Stimulated activated CD4-positive, alpha-beta T cell treated with anti-CD3 and anti-CD28 coated beads, Interleukin-12 subunit alpha, Interleukin-12 subunit beta, amount 100 ng/mL, for 24 hours (primary cell): ENCODE measurements around the gene NUS1.
"Not testable (repeated sequence)": the region's sequence is repeated elsewhere in the genome, so short reads cannot be mapped to it uniquely, and the experiment has no call there.

ENCODE experiments used
- DNase-seq, 2 experiments: peaks; one replicate each; pipeline ENCODE4 v3.0.0-alpha.2; 2020; ENCODE audit warnings: low read depth in 2 of 2

Gene NUS1

DNA sequence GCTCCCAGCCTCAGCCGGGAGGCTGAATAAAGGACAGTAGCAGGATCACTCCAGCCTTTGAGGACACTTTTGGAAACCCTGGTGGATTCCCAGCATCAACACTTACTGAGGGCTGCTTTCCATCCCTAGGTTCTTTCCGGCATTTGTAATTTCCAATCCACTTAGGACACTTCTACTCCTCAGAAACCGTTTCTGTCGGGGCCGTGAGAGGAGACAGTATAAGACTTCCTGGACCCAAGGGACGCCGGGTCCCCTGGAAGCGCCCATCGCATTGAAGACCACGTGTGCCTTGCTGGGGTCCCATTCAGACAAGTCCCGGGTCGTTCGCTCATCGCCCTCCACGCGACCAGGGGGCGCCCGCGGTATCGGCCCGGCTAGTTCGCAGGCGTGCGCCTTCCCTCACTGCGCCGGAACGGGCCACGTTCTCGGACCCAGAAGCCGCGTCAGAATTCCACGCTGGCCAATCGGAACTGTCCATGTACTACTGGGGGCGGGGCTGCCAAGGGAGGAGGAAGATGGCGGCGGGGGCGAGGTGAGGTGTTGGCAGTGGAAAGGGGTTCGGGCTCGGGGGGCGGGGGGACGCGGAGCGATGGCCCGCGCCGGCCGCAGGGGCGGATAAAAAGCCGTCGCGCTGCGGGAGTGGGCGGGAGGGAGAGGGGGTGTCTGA, at the start of gene NUS1:
Gene NUS1, plus strand, starts transcription at position 479 of the 667 bp plus-strand sequence. CDS start 202 bp downstream, outside the sequence.
- DNase-seq: peak; percentile 97 to 99

DNA sequence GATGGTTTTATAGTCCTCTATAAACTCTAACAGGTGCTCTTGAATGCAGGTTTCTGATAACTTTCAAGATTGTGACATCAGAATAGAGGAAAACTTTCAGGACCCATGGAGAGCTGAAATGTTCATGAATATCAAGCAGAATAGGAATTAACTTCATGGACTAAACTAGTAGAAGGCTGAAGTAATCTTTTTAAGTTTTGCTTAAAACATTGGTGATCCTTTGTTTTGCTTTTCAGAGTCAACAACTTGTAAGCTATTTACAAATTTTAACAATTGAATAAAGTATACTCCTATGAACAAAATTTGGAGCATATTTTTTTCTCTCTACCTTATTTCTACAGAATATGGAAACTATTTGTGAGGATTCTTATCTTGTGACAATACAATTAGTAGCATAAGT, 47.7 kb upstream of the NUS1 start:
- DNase-seq: no peak

DNA sequence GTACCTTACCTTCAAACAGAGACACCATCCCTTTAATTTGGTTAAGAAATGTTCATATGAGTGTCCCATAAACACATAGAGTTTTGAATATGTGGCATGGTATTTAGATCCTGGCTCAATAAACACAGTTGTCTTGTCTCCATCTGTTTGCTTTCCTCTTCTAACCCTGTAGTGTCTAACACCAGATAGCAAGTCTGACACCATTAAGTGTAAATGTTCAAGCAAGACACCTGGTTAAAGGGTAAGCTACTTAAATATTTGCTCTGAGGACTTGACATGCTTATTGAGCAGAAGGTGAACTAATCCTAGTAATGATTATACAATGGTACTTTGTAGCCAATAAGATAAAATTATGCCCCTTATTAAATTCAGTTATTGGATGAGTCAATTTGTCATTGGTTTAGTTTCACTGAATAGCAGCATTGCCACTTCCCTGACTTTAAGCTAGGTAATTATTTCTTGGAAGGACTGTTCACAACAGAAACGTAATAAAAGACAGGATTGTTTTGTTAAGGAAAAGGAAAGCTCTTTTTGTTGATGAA, 46.1 kb upstream of the NUS1 start:
- no peak for DNase-seq

DNA sequence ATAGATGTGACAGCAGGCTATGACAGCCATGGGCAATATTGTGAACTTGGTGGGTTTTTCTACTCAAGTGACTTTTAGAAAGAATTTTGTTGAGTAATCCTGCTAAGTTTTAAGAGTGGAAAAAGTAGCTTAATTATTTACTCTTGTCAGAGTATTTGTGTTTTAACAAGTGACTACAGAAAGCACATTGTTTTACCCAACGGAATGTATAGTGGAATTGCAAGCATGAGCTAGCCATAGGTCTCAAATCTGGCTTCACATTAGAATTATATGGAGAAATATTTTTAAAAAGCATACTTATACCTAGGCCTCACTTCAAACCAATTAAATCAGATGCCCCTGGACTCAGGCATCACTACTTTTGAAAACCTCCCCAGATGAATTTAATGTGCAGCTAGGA, 37.5 kb upstream of the NUS1 start:
- no peak for DNase-seq

DNA sequence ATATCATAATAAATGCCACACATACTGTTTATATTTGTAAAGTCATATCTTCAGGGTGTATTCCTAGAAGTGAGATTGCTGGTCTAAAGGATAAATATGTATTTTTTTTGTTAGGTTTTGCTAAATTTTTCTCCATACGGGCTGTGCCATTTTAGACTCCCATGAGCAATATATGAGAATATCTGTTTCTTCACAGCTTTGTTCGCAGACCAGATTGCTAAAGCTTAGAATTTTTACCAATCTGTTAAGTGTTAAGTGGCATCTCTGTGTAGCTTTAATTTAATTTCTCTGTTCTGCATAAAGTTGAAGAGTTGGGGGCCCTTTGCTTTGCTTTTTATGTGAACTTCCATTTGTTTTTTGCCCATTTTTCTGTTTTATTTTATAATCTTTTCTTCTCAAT, 32.3 kb upstream of the NUS1 start:
- DNase-seq: no peak

DNA sequence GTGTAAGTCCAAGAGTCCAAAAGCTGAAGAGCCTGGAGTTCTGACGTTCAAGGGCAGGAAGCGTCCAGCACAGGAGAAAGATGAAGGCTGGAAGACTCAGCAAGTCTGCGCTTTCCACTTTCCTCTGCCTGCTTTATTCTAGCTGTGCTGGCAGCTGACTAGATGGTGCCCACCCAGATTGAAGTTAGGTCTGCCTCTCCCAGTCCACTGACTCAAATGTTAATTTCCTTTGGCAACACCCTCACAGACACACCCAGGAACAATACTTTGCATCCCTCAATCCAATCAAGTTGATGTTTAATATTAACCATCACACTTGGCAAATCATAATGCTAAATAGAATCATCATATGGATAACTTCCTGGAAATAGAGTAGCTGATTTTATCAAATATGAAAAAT, 23.3 kb upstream of the NUS1 start:
- not testable (repeated sequence) for DNase-seq

DNA sequence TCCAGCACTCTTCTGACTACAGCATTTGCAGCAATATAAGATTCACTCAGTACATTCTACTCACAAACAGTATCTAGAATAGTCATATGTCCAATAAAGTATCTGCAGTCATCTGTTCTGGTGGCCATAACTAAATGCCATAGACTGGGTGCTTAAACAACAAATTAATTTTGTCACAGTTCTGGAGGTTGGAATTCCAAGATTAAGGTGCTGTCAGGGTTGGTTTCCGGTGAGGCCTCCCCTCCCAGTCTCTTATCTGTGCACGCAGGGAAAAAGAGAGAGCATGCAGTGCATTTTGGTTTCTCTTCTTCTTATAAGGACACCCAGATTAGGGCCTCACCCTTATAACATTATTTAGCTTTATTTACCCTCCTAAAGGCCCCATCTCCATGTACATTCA, 21.3 kb upstream of the NUS1 start:
- DNase-seq: no peak

DNA sequence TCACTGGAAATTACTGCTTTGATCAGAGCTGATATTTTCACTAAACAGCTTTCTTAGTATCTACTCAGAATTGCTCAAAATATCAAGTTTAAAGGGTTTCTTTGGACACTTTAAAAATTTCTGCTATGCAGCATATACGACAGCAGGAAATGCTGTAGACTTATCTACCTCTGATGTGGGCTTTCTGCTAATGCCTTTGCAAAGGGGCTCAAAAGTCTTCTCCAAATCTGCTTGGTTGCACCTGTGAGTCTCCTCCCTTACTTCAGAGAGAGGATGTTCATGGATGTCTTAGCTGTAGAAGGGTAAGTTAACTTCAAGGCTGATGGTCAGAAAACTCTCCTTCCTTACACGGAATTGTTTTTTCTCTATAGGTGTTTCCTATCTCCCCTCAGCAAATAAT, 19.9 kb upstream of the NUS1 start:
- DNase-seq: no peak

DNA sequence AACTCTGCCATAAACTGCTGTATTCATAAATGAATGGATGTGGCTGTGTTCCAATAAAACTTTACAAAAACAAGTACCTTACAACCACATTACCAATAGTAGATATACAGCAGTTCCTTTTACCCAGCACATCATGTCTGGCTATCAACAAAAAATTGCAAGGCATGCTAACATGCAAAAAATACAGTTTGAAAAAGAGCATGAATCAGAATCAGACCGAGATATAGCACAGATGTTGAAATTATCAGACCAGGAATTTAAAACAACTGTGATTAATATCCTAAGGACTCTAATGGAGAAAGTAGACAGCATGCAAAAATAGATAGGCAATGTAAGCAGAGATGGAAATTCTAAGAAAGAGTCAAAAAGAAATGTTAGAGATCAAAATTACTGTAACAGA, 8.4 kb upstream of the NUS1 start:
- DNase-seq: no peak

DNA sequence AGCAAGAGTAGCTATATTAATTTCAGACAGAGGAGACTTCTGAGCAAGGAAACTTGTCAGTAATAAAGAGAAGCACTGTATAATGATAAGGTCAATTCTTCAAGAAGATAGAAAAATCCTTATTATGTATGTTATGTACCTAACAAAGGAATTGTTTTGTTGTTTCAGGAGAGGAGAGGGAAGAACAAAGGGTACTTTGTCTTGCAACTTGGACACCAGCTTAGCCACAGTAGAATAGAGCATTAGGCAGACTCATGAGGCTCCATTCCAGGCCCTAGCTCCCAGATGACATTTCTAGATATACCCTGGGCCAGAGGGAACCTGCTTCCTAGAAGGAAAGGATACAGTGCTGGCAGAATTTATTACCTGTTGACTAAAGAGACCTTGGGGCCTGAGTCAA, 6.5 kb upstream of the NUS1 start:
- DNase-seq: no peak

DNA sequence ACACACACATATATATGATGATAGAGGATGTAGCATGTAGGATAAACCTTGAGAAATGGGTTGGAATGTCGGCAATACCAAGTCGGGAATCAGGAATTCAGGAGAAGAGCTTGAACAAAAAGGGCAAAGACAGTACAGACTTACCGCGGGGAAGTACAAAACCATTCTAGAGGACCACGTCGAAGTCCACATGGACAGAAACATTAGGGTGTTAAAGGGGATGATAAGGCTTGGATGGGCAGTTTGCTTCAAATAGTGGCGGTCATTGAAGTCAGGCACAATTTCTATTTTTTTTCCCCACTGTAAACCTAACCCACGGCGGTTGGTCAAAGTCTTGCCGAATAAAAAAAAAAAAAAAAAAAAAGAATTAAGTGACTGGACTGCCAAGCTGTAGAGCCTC, 766 bp upstream of the NUS1 start:
- no peak for DNase-seq

DNA sequence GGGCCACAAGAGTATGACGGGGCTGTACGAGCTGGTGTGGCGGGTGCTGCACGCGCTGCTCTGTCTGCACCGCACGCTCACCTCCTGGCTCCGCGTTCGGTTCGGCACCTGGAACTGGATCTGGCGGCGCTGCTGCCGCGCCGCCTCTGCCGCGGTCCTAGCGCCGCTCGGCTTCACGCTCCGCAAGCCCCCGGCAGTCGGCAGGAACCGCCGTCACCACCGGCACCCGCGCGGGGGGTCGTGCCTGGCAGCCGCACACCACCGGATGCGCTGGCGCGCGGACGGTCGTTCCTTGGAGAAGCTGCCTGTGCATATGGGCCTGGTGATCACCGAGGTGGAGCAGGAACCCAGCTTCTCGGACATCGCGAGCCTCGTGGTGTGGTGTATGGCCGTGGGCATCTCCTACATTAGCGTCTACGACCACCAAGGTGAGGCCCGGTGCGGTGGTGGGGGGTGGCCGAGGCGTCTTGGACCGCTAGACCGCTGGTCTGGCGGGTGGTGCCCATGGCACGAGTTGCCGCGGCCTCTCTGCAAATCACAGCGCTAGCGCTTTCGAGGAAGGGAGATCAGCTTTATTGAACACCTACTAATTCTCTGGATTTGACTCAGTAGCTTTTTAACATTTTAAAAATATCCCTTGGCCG, 511 bp downstream of the NUS1 start:
- not testable (repeated sequence) for DNase-seq

DNA sequence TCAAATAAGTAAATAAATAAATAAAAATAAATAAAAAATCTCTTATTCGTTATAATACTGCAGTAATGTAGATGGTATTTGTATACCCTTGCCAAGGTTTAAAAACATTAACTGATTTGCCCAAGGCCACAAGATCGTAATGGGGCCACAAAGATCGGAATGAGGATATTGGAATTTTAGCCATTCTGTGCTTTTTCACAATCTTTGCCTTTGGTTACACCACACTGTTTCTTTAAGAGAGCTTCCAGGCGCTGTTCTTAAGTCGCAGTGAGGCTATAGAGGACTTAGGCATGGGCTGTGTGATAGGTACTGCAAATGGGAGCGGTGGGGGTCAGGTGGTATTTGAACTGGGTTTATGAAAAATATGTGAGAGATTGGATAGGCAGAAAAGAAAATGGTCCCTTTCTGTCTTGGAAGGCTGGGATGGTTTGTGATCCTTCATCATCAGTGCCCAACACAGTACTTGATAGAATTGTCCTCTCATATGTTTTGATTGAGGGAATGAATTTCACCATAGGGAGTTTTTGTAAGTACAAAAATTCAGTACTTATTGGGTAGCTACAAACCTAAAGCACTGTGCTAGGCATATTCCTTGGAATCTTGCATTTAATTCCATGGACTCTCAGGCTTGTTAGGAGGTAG, 1.4 kb downstream of the NUS1 start:
- DNase-seq: no peak

DNA sequence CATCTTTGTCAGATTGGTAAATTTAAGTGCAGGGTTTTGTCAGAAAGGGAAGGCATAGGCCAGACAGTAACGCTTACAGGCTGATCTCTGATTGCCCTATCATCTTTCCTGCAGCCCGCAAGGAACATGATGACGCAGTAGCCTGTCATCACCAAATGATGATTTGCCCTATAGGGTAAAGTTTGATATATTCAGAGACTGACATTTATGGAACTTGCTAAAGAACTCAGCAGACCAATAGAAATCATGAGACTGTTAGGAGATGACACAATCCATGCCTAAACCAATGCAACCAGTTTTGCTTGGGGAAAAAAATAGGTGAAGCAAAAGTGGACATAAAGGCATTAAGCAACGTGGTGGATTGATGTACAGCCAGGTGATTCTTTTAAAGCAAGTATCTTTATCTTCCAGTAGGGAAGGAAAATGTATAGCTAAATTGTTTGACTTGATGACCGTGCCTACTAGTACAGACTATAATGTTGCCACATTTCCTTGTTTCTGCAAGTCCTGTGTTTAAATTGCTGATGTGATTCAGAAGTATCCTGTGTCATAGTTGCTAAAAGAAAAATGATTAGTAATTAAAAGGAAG, 2.4 kb downstream of the NUS1 start:
- no peak for DNase-seq

DNA sequence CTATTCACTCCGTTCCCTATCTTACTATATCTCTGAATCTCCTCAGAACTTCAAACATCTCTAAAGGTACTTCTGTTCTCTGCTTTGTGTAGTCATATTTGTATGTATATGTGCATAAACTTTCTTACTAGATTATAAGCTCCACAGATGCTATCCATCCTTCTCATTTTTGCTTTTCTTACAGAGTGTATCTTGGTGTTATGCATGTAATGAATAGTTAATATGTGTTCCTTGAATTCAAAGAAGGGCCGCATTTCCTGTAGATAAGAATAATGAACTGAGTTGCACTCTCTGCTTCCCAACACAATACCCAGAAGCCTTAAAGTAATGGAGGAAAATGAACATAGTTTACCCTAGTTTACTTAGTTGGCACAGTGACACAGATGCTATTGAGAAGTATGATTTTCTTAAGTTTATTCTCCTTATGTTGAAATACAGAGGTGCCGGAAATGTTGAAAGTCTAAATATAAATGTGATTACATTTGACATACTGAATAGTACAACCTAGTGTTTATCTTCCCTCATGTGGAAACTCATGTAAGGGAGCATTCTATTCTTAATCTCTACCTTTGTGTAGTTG, 6.0 kb downstream of the NUS1 start:
- DNase-seq: no peak

DNA sequence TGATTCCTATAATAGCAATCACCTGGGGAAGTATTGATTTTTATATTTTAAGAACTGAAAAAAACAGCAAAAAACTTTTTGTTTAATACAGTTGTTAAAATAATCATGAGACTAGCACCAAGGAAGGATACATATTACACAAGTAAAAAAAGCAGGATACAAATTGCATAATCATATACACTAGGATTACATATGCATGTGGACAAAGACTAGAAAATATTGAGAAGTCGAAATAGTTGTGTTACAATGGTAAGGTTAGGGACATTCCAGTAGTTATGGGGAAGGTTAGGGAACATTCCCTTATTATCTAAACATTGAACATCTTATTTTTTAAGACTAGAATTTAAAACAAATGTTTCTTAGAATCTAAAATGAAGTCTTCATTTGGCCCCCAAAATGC, 9.5 kb downstream of the NUS1 start:
- no peak for DNase-seq

DNA sequence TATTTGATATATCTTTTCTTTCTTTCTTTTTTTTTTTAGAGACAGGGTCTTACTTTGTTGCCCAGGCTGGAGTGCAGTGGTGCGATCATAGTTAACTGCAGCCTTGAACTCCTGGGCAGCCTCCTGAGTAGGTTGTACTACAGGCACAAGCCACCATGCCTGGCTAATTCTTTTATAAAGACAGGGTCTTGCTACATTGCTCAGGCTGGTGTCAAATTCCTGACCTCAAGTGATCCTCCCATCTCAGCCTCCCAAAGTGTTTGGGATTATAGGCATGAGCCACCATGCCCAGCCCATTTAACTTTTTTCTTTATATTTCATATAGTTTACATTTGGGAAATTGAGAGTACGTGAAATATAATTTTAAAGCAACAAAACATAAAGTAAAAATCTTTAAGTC, 10.1 kb downstream of the NUS1 start:
- DNase-seq: no peak

DNA sequence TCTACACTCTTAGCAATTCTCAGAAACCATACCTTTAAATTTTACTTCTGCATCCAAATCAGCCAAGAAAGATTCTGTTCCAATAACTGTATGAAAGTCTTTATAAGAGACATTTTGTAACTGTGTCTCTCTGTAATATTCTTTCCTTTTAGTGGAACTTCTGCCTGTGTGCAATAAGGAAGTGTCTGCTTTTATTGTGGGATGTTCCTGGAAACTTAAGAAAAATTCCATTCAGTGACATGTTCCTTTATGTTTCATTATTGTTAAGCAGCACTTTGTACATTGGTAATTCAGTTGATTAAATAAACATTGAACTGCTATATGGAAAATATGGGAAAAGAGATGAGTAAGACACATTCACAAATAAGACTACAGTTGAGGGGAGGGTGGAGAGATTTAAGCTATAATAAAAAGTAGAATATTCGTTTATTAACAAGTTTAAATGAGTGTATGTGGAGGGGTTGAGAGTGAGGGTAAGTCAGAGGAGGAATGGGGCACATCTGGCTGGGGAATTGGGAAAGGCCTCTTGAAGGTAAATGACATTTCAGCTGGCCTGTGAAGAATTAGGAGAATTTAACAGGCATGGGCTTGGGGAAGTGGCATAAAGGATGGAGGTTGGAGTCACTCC, 11.9 kb downstream of the NUS1 start:
- DNase-seq: no peak

DNA sequence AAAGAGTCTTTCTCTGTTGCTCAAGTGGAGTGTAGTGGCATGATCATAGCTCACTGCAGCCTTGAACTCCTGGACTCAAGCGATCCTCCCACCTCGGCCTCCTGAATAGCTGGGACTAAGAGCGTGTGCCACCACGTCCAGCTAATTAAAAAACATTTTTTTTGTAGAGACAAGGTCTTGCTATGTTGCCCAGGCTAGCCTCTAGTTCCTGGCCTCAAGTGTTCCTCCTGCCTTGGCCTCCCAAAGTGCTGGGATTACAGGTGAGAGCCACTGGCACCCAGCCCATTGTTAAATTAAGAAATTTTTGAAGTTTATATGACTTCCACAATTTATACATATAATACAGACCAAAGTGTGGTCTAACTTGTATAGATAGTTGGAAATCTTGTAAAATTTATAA, 14.3 kb downstream of the NUS1 start:
- not testable (repeated sequence) for DNase-seq

DNA sequence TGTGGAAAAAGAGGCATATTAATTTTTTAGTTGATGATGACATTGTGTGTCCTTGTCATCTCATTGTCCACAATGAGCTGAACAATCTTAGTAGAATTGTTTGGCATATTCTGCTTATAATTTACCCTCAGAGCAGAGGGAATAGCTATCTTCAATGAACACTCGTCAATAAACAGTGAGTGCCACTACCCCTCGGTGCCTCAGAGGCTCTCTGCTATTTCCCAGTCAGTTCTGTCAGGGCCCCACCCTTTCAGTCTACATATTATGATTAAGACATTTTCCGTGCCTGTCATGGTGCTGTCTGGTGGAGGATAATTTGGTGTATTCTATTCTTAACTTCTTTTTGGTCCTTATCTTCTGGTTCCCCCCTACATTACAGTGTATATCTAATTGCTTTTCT, 31.2 kb downstream of the NUS1 start:
- DNase-seq: no peak

DNA sequence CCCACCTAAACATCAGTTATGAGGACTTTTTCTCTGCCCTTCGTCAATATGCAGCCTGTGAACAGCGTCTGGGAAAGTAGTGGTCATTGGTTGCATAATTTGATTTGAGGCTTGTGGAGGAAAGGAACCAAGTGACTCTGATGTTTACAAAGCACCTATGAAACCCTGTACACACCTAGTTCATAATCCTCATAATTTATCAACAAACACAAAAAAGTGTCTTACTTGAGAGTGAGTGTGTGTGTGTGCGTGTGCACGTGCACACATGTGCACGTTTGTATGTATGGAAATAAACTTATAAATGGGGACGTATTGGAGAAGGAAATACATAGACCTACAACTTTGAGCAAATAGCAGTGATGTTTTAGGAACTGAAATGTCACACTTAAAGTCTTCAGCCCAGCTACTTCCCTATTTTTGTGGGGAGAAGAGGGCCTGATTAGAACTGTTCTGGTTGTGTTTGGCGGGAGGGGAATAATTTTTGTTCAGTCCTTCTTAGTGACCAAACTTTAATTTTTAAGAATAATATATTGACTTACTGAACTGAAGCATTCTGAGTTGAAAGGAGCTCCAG, 31.8 kb downstream of the NUS1 start:
- DNase-seq: not testable (repeated sequence)
